Measurements from ENCODE around the gene GEMIN7. TPM values are rescaled to one million over a fixed set of nuclear protein-coding genes. Genes with fewer than 3 reads are reported as not detected.

The GEMIN7 gene
- total and polyA plus RNA-seq, 4 donors, result 10.0 to 25.2 (median 19.4) TPM

DNA sequence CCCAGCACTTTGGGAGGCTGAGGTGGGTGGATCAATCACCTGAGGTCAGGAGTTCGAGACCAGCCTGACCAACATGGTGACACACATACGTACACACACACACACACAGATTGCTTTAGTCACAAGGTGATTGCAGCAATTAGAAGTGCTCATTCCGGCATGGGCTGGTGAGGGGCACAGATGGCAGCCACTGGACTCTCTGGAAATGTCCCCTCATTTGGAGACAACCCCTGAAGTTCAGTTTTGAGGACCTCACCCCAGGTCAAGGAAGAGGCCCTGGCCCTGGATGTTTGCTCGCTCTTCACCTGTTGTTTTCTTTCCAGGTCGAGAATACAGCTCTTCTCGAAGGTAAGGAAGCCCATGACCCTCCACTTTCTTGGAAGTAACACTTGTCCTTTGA, 8.8 kb upstream of the GEMIN7 start:
- Histone ChIP-seq H3K4me1 (ENCODE audit: control insufficient read depth in 4 of 4, insufficient read depth in 4 of 4, low read length in 3 of 4) (no peaks in the 10 kb centered on the region), H3K27ac (ENCODE audit: low read depth in 1 of 2, low read length in 2 of 2) (no peak overlapping the region), H3K27me3 (ENCODE audit: control insufficient read depth in 4 of 4, insufficient read depth in 4 of 4, low read length in 3 of 4) (no peaks in the 10 kb centered on the region), H3K9ac (ENCODE audit: low read depth in 1 of 2, low read length in 2 of 2) (no peak overlapping the region), H3K9me3 (ENCODE audit: control insufficient read depth in 4 of 4, low read length in 3 of 4) (no peaks in the 10 kb centered on the region), H3K36me3 (ENCODE audit: control insufficient read depth in 4 of 4, insufficient read depth in 3 of 4, low read depth in 1 of 4, low read length in 3 of 4) (peaks cover 22 to 43% (median 32%) of the 10 kb centered on the region in 4 donors), H3K4me3 (ENCODE audit: low read depth in 1 of 3, low read length in 3 of 3) (no peak overlapping the region)
- TF ChIP-seq CTCF (IDR thresholded peaks at IDR 0.05; ENCODE audit: low read depth, low read length, missing input control) (no peak), FOXA1 (IDR thresholded peaks at IDR 0.05) (no peak), FOXA2 (IDR thresholded peaks at IDR 0.05) (no peak), HNF4A (conservative IDR thresholded peaks at IDR 0.05) (no peak), REST (IDR thresholded peaks at IDR 0.05) (no peak)
- TF ChIP-seq, protein P1, sequence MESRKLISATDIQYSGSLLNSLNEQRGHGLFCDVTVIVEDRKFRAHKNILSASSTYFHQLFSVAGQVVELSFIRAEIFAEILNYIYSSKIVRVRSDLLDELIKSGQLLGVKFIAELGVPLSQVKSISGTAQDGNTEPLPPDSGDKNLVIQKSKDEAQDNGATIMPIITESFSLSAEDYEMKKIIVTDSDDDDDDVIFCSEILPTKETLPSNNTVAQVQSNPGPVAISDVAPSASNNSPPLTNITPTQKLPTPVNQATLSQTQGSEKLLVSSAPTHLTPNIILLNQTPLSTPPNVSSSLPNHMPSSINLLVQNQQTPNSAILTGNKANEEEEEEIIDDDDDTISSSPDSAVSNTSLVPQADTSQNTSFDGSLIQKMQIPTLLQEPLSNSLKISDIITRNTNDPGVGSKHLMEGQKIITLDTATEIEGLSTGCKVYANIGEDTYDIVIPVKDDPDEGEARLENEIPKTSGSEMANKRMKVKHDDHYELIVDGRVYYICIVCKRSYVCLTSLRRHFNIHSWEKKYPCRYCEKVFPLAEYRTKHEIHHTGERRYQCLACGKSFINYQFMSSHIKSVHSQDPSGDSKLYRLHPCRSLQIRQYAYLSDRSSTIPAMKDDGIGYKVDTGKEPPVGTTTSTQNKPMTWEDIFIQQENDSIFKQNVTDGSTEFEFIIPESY (IDR thresholded peaks at IDR 0.05), result no peak
- TF ChIP-seq, protein P2, sequence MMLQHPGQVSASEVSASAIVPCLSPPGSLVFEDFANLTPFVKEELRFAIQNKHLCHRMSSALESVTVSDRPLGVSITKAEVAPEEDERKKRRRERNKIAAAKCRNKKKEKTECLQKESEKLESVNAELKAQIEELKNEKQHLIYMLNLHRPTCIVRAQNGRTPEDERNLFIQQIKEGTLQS (IDR thresholded peaks at IDR 0.05), result no peak
- DNase-seq (ENCODE audit: low spot score), result no peak
- WGBS, result 86% methylated on average over 6 of the region's 6 CpGs

- H3K36me3 ChIP-seq (ENCODE audit: control insufficient read depth in 4 of 4, insufficient read depth in 3 of 4, low read depth in 1 of 4, low read length in 3 of 4), result peaks cover 22 to 37% (median 30%) of the 10 kb centered on the region in 4 donors
- H3K9ac ChIP-seq (ENCODE audit: low read depth in 1 of 2, low read length in 2 of 2), result no peak overlapping the region
- no peak for DNase-seq (ENCODE audit: low spot score)
- H3K27me3 ChIP-seq (ENCODE audit: control insufficient read depth in 4 of 4, insufficient read depth in 4 of 4, low read length in 3 of 4), result no peaks in the 10 kb centered on the region
- H3K4me3 ChIP-seq (ENCODE audit: low read depth in 1 of 3, low read length in 3 of 3), result no peak overlapping the region
- peaks cover 0 to 6% (median under 1%) of the 10 kb centered on the region in 4 donors for H3K4me1 ChIP-seq (ENCODE audit: control insufficient read depth in 4 of 4, insufficient read depth in 4 of 4, low read length in 3 of 4)
- H3K9me3 ChIP-seq (ENCODE audit: control insufficient read depth in 4 of 4, low read length in 3 of 4), result no peaks in the 10 kb centered on the region
- 93% methylated on average over 19 of the region's 19 CpGs for WGBS
- no peak overlapping the region for H3K27ac ChIP-seq (ENCODE audit: low read depth in 1 of 2, low read length in 2 of 2)
- TF ChIP-seq RXRA (IDR thresholded peaks at IDR 0.05) (no peak), HNF4G (IDR thresholded peaks at IDR 0.05) (no peak), HNF4A (conservative IDR thresholded peaks at IDR 0.05) (no peak), YY1 (IDR thresholded peaks at IDR 0.05) (no peak), TAF1 (conservative IDR thresholded peaks at IDR 0.05) (no peak), FOXA2 (IDR thresholded peaks at IDR 0.05) (no peak), CTCF (IDR thresholded peaks at IDR 0.05; ENCODE audit: low read depth, low read length, missing input control) (no peak), RAD21 (IDR thresholded peaks at IDR 0.05) (no peak), JUND (IDR thresholded peaks at IDR 0.05) (no peak), NR2F2 (IDR thresholded peaks at IDR 0.05) (no peak), REST (IDR thresholded peaks at IDR 0.05) (no peak)
- TF ChIP-seq, protein P3, sequence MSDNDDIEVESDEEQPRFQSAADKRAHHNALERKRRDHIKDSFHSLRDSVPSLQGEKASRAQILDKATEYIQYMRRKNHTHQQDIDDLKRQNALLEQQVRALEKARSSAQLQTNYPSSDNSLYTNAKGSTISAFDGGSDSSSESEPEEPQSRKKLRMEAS (IDR thresholded peaks at IDR 0.05), result no peak
- TF ChIP-seq, protein P2 (IDR thresholded peaks at IDR 0.05), result no peak
These were observed 8.1 kb upstream of the GEMIN7 start for GRCh38 chr19:45070861-45071544.
